ENCODE data around the gene MAD1L1.

DNA sequence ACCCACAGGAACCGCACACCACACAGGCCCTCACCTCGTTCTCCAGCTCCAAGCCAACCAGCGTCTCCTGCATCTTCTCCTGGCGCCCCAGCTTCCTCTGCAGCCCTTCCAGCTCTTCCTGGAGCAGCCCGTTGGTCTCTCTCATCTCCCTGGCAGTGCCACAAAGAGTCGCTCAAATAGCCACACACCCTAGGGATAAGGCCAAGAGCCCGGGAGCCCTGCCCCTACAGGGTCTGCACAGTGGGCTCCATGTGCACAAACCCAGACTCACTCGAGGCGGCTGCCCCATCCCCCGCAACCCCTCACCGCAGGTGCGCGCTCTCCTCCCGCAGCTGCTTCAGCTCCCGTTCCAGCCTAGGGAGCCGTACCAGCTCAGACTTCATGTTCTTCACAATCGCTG lies 16.9 kb downstream of the MAD1L1 start:
- TF ChIP-seq CTCF (IDR thresholded peaks at IDR 0.05) (no peak), POLR2A (IDR thresholded peaks at IDR 0.05) (no peak), EP300 (IDR thresholded peaks at IDR 0.05) (no peak)
